GM10847 (cell line): Measurements from ENCODE around the gene IAH1.

ENCODE experiments used
- POLR2A ChIP-seq: IDR thresholded peaks from 2 replicates; pipeline ENCODE4 v1.6.1; 2011; ENCODE audit not compliant: insufficient read length; ENCODE audit errors: extremely low read depth

Gene IAH1

DNA sequence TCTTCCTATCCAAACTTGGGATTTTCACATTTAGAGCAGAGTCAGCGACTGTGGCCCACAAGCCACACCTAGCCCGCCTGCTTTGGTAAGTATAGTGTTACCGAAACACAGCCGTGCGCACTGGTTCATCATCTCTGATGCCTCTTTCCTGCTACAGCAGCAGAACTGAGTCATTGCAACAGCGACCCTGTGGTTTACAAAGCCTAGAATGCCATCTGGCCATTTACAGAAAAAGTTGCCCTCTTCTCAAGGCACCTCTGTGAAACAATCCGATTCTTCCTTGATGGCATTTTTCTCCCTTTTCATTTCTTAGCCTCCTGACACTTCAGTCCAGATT lies 10.7 kb upstream of the IAH1 start:
- no peak for TF ChIP-seq POLR2A

DNA sequence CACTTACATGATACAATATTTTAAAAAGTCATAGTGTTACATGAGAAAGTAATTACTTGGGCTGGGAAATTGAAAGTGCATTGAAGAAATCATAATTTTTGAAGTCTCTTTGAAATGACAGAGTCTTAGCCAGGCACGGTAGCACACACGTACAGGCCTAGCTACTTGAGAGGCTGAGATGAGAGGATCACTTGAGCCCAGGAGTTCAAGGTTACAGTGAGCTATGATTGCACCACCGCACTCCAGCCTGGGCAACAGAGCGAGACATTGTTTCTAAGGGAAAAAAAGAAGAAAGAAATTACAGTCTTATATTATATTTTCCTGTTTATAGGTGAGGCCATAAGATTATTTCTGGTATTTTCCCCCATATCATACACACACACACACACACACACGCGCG lies 9.2 kb upstream of the IAH1 start:
- no peak for TF ChIP-seq POLR2A

DNA sequence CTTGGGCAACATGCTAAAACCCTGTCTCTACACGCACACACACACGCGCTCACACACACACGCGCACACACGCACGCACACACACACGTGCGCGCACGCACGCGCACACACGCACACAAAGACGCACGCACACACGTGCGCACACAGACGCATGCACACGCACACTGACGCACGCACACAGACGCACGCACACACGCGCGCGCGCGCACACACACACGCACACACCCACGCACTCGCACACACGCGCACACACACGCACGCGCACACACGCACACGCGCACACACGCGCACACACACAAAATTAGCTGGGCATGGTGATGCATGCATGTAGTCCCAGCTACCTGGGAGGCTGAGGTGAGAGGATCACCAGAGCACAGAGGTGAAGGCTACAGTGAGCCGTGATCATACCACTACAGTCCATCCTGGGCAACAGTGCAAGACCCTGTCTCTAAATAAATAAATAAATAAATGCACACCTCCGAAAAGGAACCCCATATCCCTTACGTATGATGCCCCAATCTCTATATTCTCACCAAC lies 8.1 kb upstream of the IAH1 start:
- no peak for TF ChIP-seq POLR2A

DNA sequence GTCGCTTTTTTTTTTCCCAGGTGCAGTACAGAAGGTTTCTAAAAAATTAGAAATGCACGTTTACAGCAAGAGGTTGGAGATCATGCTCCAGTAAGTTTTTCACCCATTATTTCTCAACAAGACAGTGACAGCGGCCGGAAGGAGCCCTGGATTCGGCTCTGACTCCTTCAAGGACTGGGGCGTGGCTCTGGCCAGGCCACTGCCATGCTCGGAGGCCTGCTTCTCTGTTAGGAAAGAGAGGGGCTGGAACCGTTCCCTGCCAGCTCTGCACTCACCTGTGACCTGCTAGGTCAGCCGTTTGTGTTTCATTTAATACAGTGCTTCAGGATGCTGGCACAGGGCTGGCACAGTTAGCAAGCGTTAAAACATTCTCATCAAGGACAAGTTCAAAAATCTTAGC lies 6.7 kb upstream of the IAH1 start:
- TF ChIP-seq POLR2A = no peak

DNA sequence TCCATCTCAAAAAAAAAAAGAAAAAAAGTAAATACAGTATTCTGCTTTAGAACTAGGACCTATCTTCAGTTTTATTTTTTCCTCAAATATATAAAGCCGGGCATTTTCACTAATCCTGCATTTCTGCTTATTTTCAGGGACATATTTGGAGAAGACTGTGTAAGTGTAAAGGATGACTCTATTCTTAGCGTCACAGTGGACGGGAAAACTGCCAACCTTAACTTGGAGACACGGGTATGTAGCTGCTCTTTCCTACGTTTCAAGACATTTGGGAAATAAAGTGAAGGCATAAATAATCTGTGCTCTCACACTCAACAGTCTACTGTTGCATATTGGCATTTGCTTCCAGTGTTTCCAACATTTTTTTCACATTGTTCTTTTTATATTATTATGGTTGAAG lies 3.1 kb upstream of the IAH1 start:
- TF ChIP-seq POLR2A = no peak

DNA sequence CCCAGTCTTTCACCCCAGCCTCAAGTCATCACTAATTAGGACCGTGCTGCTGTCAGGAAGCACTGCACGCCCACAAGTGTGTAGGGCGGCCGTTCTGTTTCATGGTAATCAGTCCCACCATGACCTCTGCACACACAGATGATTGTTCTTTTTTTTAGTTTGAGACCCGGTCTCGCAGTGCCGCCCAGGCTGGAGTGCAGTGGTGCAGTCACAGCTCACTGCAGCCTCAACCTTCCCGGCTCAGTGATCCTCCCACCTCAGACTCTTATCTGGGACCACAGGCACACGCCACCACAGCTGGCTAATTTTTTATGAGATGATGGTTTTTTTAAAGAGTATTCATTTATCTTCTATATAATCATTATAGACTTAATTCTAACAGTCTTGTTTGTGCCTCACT lies 1.8 kb upstream of the IAH1 start:
- no peak for TF ChIP-seq POLR2A

DNA sequence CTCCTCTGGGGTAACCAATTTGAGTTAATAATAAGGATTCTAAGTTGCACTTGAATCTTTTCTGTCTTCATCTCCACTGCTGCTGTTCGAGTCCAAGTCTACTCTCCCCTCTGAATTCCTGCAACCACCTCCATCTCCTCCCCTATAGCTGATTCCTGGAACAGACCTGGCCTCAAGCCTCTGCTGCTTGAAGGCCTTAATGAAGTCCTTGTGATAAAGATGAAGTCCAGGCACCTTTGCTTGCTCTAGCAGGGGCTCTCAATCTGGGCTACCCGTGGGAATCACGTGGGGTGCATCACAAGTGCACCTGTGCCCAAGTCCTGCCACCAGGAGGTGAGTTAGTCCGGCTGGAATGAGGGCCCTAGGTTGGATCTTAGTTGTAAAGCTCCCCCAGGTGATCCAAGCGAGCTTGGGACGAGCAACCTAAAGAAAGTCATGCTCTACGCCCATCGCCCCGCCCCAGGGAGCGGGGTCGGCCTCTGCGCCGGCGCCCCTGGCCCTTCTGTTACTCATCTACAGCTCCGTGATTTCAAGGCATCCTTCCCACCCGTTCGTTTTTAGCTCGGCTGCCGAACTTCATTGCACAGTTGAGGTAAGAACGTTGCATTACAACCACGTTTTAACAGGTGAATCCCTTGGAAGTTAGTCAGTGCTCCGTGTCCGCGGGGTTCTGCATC lies 905 bp upstream of the IAH1 start:
- TF ChIP-seq POLR2A = no peak

DNA sequence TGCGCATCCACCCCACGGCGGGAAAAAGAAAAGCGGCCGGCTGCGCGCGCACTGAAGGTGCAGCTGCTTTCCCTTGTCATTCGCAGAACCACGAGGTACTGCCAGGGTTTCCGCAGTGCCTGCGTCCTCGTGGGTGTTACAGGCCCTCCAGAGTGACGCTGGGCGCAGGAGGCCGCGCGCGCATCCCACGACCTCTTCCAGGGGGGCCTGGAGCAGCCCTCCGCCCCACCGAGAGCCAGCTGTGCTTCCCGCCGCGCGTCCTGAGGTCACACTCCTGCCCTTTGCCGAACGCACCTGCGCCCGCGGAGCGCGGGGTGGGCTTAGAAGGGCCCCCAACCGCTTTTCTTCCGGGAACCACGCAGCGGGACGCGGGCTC lies 378 bp upstream of the IAH1 start:
- TF ChIP-seq POLR2A = no peak

DNA sequence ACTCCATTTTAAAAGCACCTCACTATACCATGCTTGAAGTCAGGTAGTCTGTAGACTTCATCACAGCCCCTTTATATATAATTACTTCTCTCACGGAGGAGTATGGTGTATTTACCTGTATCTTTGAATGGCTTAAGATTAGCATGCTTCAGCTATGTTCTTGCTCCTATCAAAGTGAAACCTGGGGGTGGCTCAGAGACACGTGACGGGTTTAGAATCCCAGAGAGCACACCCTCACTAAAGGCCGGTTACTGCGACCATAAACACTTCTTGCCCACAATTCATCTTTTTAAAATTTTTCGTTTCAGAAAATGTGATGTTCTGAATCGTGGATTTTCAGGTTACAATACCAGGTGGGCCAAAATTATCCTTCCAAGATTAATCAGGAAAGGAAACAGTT lies 3.6 kb downstream of the IAH1 start:
- no peak for TF ChIP-seq POLR2A

DNA sequence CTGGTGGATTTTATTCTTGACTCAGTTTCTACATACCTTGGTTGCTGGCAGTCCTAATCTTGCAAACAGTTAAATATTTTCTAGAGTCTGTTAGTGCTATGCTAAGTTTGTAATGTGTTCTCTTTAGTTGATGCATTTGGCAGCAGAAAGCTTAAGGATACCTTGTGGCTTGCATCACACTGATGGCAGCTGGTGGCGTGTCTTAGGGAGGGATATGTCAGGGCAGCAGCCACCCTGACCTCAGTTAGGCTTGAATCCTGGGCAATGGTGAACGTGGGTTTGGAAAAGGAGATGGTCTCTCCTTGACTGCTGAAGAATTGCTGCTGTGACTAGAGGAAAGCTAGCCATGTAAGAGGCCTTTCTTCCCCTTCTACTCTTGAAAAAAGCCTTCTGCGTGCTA lies 4.2 kb downstream of the IAH1 start:
- TF ChIP-seq POLR2A = no peak

DNA sequence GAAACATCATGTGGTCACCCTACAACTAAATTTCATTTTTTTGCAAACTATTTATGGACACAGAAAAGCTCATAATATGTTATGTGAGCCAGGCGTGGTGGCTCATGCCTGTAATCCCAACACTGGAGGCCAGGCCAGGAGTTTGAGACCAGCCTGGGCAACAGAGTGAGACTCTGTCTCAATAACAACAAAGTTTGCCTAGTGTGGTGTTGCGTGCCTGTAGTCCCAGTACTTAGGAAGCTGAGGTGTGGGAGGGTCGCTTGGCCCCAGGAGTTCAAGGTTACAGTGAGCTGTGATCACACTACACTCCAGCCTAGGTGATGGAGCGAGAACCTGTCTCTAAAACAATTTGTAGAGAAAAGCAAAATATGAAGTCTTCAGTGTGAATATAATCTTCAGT lies 5.8 kb downstream of the IAH1 start:
- TF ChIP-seq POLR2A = no peak

DNA sequence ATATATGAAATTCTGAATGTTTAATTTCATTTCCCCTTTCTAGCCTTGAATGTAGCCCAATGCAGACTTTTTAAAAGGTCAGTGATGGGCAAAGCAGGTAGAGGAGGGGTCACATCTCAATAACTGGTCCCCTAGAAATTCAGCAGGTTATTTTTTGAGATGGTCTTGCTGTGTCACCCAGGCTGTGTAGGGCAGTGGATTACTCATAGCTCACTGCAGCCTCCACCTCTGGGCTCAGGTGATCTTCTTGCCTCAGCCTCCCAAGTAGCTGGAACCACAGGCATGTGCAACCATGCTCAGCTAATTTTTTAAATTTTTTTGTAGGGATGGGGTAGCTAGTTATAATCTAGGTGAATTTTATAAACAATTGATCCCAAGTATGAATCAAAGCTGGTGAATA lies 8.8 kb downstream of the IAH1 start:
- no peak for TF ChIP-seq POLR2A

DNA sequence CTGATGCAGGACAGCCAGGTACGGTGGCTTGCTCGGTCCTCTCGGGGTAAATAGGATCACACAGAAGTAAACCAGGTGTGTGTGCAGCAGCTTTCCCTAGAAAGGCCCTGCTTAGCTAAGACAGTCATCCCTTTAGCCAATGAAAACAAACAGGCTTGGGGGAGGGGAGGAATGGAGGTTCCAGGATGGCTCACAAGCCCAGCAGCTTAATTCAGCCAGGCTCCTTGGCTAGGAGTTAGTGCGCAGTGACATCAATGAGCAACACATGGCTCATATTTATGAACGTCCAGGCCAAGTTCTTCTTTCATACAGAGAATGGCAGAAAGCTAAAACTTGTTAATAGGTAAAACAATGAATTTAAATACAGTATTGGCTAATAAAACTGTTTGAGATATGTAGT lies 10.2 kb downstream of the IAH1 start:
- no peak for TF ChIP-seq POLR2A

DNA sequence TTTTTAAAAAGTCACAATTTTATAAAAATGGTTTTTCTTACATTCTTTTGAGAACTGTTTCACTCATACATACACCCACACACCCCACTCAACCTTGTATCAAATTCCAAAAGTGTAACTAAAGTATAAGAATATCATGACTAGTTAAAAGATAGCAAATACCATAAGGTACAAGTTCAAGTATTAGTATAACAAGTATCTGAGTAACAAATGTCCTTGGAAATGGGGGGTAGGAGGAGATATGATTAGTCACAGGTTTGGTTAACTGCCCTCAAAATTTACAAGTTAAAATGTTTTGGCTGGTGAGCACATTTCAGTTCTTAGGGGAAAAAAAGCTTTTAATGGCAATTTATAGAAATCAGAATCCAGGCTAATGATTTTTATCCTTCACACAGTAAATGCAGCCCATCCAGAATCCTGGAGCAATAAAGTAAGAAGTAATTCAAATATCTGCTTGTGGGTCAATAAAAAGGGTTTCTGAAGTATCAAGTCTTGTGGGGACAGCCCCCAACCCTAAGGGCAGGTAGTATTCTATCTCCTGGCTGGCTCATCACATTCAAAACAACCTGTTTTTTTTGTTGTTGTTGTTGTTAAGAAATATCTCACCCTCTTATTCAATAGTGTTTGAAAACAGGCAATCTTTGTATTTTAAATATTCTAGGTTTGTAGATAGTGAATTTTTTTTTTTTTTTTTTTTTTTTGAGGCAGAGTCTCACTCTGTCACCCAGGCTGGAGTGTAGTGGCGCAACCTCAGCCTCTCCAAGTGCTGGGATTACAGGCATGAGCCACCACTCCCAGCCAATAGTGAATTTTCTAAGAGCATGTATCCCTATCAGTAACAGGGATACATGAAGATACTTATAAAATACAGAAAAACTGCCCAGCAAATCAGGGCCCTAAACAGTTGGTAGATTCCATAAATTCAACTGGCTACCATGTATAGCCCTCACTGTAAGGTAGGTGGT lies 14.5 kb downstream of the IAH1 start:
- TF ChIP-seq POLR2A = no peak

DNA sequence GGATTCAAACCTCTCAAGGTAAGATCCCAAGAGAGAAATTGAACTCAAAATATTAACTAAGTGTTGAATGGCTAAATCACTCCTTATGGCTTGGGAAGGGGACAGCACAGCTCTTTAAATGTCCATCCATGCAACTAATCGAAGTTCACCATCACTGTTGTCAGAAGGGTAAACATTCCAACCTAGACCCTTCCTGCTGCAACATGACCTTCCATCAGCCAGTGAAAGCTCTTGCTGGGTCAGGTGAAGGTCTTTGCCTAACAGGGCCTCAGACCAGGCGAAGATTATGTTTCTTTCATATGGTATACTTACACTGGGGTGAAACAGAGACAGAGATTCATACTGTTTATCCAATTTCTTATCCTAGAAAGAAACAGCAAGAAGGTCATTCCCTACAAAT lies 16.4 kb downstream of the IAH1 start:
- TF ChIP-seq POLR2A = no peak

DNA sequence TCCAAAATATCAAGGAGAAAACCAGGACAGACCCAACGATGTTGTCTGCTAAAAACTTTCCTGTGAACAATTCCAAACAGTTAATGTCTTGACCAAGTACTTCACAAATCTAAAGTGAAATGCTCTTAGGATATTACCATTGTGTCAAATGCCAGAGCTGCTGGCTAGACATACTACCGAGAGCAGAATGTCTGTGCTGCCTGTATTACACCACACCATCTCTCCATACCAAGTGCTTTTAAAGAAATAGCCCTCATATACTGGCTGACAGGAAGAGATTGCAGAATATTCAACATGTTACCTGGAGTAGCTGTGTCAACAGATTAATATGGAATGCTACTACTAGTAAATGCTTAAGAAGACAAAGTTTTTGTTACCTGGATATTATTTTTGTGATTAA lies 18.6 kb downstream of the IAH1 start:
- no peak for TF ChIP-seq POLR2A
